A172 (cell line): ENCODE data around the gene SLAMF8. TPM values are rescaled to one million over a fixed set of nuclear protein-coding genes. Genes with fewer than 3 reads are reported as not detected.

Experiments used
- DNase-seq: peaks from one replicate; pipeline ENCODE4 v3.0.0-alpha.2; 2015; ENCODE audit warnings: low spot score
- total RNA-seq: library from RNA; depleted of rRNA; stranded (reverse); fragments of >200 nt; shearing (Covaris generic); gene quantifications from 2 replicates; pipeline ENCODE4 v1.2.3, GENCODE V29; 2014; rRNA removed

Gene SLAMF8
- total RNA-seq, 1 experiment from 2014 or later, result not detected

GRCh38 chr1:159869173-159869572 is 42.5 kb downstream of the SLAMF8 start:
- peak; percentile 96 for DNase-seq

- no peak for DNase-seq
Measured at GRCh38 chr1:159869607-159870006, 42.9 kb downstream of the SLAMF8 start.

- DNase-seq, result no peak
Measured at GRCh38 chr1:159870704-159871103, 44.0 kb downstream of the SLAMF8 start.

- no peak for DNase-seq
Measured at GRCh38 chr1:159872891-159873290, 46.2 kb downstream of the SLAMF8 start.

GRCh38 chr1:159873530-159874143 is 47.0 kb downstream of the SLAMF8 start:
- no peak for DNase-seq

DNA sequence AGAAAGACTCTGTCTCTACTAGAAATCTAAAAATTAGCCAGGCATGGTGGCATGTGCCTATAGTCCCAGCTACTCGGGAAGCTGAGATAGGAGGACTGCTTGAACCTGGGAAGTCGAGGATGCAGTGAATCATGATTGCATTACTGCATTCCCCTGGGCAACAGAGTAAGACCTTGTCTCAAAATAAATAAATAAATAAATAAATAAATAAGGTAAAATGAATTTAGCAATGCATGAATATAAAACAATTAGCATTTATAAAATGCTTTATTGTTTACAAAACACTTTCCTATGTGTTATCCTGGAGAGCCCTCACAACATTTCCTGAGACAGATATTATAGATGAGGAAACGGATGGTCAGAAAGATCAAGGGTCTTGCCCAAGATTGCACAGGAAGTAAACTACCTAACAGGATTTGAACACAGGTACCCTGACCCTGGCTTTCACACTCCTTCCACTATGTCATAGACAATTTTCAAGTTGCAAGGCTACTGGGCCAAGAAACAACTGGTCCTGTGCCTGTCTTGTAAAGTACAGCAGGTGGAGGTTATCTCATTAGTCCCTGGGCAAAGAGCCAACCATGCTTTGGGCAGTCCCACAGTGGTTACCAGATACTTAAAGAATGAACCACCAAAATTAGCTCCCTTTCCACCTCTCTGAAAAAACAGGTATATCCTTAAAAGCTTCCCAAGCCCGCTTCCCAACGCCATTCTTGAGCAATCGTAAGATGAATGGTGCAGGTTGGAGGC is 51.2 kb downstream of the SLAMF8 start:
- DNase-seq, result peak; percentile 38

GRCh38 chr1:159879136-159879535 is 52.5 kb downstream of the SLAMF8 start:
- no peak for DNase-seq

DNA sequence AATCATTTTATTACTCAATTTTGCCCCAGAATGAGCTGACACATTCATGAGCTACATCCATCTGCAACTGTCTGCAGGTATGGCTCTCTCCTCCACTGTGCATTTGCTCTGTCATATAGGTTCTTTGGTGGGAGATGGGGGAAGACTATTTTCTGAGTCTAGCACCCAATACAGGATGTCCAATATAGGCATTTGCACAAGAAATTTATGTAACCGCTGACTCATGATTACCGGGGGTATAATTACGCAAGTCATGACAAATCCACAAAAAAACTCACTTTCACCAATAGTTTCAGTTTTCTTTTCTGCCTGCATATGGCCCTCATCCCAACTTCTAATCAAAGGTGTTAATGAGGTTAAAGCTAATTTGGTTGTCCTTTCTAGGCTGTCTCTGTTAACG is 53.3 kb downstream of the SLAMF8 start:
- DNase-seq, result peak; percentile 74

DNA sequence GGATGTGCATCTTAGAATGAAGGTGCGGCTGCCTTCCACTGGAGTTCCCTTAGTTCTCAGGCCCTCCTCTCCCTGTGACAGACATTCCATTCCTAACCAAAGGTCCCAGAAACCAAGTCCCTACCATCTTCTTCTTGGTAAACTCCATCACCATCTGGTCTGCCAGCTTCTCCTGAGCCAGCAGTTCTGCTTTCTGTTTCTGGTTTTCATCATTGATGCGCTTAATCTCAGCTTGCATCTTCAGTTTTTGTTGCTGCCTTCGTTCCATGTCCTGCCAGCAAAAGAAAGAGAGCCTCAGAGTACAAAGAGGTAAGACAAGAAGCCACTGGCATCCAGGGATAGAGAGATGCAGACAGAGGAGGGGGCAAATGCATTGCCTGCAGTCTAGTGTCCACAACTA is 53.8 kb downstream of the SLAMF8 start:
- no peak for DNase-seq

GRCh38 chr1:159881622-159882526 is 55.2 kb downstream of the SLAMF8 start:
- peak; percentile 100 for DNase-seq

DNA sequence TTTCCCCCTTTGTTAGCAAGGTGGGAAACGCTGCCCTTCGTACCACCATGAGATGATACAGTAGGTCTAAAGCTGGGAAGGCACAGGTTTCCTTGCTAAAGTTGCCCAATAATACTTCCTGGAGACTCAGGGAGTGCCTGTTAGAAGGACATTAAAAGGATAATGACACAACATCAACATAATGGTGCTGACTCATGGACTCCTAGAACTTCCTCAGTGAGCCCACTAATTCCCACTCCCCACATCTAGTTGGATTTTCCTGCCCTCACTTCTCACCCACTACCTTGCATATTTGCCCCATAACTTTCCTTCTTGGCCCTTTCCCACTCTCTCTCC is 55.8 kb downstream of the SLAMF8 start:
- DNase-seq, result peak; percentile 89

DNA sequence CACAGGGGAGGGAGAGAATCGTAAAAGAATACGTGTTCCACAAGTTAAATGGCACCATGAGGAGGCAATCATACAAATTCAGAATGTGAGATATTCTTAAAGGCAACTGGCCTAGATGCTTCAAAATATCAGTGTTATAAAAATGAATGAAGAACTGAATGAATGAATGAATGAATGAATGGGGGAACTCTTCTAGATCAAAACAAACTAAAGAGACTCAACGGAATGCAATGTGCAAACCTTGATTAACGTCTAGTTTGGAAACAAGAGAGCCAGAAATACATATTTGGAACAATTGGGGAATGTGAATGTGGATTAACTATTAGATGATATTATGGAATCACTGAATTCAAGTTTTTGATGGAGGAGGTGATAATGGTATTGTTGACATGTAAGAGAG is 56.5 kb downstream of the SLAMF8 start:
- no peak for DNase-seq

GRCh38 chr1:159884296-159884695 is 57.6 kb downstream of the SLAMF8 start:
- DNase-seq, result no peak

Other genes with a start within 250 kb of the SLAMF8 start
- gene APCS, start 239.0 kb upstream of the SLAMF8 start, total RNA-seq, result not detected in 2 replicates
- gene CRP, start 112.3 kb upstream of the SLAMF8 start, total RNA-seq, result not detected in 2 replicates
- gene DUSP23, start 45.9 kb upstream of the SLAMF8 start, total RNA-seq, result 123 and 142 TPM in 2 replicates
- gene FCRL6, start 24.5 kb upstream of the SLAMF8 start, total RNA-seq, result 0.24 TPM in 1 of 2 replicates, not detected in the other
- not detected in 2 replicates for gene VSIG8, start 35.8 kb downstream of the SLAMF8 start, total RNA-seq
- 2.4 and 3.7 TPM in 2 replicates for gene CFAP45, start 73.3 kb downstream of the SLAMF8 start, total RNA-seq
- gene TAGLN2, start 98.6 kb downstream of the SLAMF8 start, total RNA-seq, result 734 and 929 TPM in 2 replicates
- 0.89 and 1.6 TPM in 2 replicates for gene IGSF9, start 118.7 kb downstream of the SLAMF8 start, total RNA-seq
- not detected in 2 replicates for gene SLAMF9, start 127.4 kb downstream of the SLAMF8 start, total RNA-seq
- 11.4 and 12.8 TPM in 2 replicates for gene PIGM, start 205.1 kb downstream of the SLAMF8 start, total RNA-seq
- not detected in 2 replicates for gene KCNJ10, start 243.3 kb downstream of the SLAMF8 start, total RNA-seq